Right atrium auricular region (tissue), 2 donors: Measurements from ENCODE around the gene SLC18A3. TPM values are rescaled to one million over a fixed set of nuclear protein-coding genes. Genes with fewer than 3 reads are reported as not detected.
A peak's percentile ranks its signal among the peaks of the same experiment; 100 is the strongest.

Source experiments
- DNase-seq: peaks from one replicate; pipeline ENCODE4 v3.0.0-alpha.2; 2019; ENCODE audit warnings: low spot score
- H3K27ac ChIP-seq, 2 donors: fragments of 200-600 bp; sonication (generic); 1 replicate in 1 of 2; 2 replicates in 1 of 2; pipeline ENCODE4 v1.5.1; 2016 to 2019
- H3K27me3 ChIP-seq, 2 donors: fragments of 200-600 bp; sonication (generic); one replicate each; pipeline versions ENCODE4 v1.5.1 to v1.6.0; 2017 to 2019
- H3K36me3 ChIP-seq: fragments of 200-600 bp; sonication (generic); one replicate; pipeline ENCODE4 v1.5.1; 2016
- H3K4me1 ChIP-seq, 2 donors: fragments of 200-600 bp; sonication (generic); one replicate each; pipeline versions ENCODE4 v1.5.1 to v1.6.0; 2017 to 2019
- H3K4me3 ChIP-seq, 2 donors: fragments of 200-600 bp; sonication (generic); 1 replicate in 1 of 2; 2 replicates in 1 of 2; pipeline ENCODE4 v1.5.1; 2017 to 2019; ENCODE audit warnings: mild to moderate bottlenecking in 1 of 2, moderate library complexity in 1 of 2
- H3K9me3 ChIP-seq, 2 donors: fragments of 200-600 bp; sonication (generic); one replicate each; pipeline ENCODE4 v1.5.1; 2019
- total RNA-seq, 2 donors: library from RNA; depleted of rRNA; stranded (reverse); fragments of >200 nt; gene quantifications; one replicate each; pipeline ENCODE4 v1.1.0, GENCODE V29; 2016
- TF ChIP-seq, protein P1 (sequence below), 2 donors: fragments of 200-600 bp; sonication (generic); IDR thresholded peaks; one replicate each; pipeline ENCODE4 v1.5.1; 2019; ENCODE audit warnings: antibody characterized with exemption in 2 of 2

SLC18A3 gene
- total RNA-seq, 2 donors from 2014 or later = not detected

DNA sequence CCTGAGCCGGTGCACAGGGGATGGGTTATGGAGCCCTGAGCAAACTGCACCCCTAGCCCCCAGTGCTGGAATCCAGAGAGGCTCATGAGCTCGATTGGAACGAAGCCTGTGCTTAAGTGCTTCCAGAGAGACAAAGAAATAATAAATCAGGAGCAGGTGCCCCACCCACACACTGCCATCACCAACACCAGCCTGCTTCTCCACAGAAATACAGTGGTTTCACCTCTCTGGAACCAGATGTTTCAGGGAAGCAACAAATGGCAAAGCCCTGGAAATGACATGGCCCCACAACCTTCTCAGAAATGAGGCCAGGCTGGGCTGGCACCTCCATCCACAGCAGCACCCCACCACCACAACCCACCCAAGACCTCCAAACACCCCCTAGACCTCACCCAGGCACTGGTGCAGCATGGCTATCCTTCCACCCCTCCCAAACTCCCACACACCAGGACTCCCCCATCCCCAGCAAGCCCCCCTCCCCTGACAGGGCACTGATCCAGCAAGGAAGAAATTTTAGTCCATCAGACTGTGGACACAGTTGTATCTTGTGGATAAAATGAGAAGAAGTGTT lies 4.1 kb upstream of the SLC18A3 start:
- TF ChIP-seq, protein P1, sequence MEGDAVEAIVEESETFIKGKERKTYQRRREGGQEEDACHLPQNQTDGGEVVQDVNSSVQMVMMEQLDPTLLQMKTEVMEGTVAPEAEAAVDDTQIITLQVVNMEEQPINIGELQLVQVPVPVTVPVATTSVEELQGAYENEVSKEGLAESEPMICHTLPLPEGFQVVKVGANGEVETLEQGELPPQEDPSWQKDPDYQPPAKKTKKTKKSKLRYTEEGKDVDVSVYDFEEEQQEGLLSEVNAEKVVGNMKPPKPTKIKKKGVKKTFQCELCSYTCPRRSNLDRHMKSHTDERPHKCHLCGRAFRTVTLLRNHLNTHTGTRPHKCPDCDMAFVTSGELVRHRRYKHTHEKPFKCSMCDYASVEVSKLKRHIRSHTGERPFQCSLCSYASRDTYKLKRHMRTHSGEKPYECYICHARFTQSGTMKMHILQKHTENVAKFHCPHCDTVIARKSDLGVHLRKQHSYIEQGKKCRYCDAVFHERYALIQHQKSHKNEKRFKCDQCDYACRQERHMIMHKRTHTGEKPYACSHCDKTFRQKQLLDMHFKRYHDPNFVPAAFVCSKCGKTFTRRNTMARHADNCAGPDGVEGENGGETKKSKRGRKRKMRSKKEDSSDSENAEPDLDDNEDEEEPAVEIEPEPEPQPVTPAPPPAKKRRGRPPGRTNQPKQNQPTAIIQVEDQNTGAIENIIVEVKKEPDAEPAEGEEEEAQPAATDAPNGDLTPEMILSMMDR (IDR thresholded peaks at IDR 0.05) = no peak
- Histone ChIP-seq H3K4me3 (no peak overlapping the region), H3K27ac (no peak overlapping the region), H3K9me3 (no peaks in the 10 kb centered on the region), H3K36me3 (no peaks in the 10 kb centered on the region), H3K27me3 (peaks cover 21 to 28% of the 10 kb centered on the region in 2 donors), H3K4me1 (peaks cover 0 to 26% of the 10 kb centered on the region in 2 donors)
- DNase-seq = no peak

DNA sequence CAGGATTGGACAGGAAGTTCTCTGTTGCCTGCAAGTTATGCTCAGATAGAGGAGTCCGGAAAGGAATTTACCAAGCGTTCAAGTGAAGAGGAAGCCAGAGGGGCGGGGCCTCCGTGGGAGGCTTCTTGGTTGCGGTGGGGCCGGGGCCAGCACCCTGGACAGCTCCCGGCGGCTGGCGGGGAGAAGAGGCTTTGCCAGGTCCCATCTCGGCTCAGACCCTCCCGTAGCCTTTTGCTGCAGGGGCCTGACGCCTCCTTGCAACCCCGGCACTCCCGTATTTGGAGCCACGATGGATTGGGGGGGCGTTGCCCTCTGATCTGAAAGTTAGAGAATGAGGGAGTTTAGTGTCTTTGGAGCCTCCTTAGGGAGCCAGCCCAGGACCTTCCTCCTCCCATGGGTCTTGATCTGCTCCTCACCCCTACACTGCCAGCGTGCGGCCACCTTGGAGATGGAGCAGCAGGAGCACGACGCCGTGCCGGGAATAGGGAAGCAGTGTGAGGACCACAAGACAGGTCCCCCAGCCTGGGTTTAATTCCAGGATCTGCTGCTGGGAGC lies 3.1 kb upstream of the SLC18A3 start:
- DNase-seq = no peak
- H3K27me3 ChIP-seq = peaks cover 29 to 34% of the 10 kb centered on the region in 2 donors
- H3K9me3 ChIP-seq = no peaks in the 10 kb centered on the region
- H3K36me3 ChIP-seq = no peaks in the 10 kb centered on the region
- TF ChIP-seq, protein P1 (IDR thresholded peaks at IDR 0.05) = no peak
- peaks cover 0 to 36% of the 10 kb centered on the region in 2 donors for H3K4me1 ChIP-seq
- H3K4me3 ChIP-seq = no peak overlapping the region
- no peak overlapping the region for H3K27ac ChIP-seq

DNA sequence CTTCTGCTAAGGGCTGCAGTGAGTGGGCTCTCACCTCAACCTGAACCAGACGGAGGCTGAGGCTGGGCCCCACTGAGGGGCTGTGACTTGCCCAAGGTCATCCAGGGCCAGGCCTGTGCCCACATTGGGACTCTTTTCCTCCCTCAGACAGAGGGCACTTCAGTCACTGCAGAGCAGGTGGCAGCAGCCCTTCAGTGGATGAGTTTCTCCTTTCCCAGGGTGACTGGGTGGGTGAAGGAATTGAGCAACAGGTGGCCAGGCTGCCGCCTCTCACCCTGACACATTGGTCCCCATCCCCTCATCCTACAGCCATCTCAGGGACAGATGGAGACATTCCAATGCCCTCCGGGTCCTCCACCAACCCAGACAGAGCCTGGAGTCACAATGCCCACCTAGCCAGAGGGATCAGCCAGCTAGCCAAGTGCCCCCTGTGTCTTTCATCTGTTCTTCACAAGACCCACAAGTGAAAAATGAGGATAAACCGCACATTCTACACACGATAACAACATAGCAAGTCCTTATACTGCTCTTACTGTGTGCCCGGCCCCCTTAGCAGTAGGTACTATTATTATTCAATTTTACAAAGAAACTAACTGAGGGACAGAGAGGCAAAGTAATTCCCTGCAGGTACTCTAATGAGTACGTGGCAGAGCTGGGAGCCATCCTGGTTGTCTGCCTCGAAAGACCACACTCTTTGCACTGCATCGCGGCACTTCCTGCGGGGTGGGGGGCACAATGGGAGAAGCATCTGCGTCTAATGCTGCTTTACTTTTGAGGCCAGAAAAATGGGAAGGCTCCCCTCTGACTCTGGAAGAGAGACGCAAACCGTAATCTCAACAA lies 1.7 kb upstream of the SLC18A3 start:
- H3K36me3 ChIP-seq = no peaks in the 10 kb centered on the region
- peaks cover 28 to 47% of the 10 kb centered on the region in 2 donors for H3K27me3 ChIP-seq
- no peaks in the 10 kb centered on the region for H3K9me3 ChIP-seq
- H3K4me1 ChIP-seq = peaks cover 0 to 37% of the 10 kb centered on the region in 2 donors
- no peak overlapping the region for H3K27ac ChIP-seq
- DNase-seq = no peak
- H3K4me3 ChIP-seq = no peak overlapping the region
- TF ChIP-seq, protein P1 (IDR thresholded peaks at IDR 0.05) = no peak

DNA sequence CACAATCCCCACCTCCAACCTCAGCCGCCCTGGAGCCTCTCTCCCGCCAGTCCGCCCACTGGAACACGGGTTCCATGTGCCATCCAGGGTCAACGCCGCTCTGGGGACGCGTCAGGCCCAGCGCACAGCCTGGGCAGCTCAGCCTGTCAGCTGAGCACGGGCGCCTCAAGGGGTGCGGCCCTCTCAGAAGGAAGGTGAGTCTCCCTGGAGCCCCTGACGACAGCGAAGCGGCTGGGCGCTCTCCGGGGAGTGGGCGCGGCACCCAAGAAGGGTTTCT lies 1.2 kb upstream of the SLC18A3 start:
- DNase-seq = no peak

DNA sequence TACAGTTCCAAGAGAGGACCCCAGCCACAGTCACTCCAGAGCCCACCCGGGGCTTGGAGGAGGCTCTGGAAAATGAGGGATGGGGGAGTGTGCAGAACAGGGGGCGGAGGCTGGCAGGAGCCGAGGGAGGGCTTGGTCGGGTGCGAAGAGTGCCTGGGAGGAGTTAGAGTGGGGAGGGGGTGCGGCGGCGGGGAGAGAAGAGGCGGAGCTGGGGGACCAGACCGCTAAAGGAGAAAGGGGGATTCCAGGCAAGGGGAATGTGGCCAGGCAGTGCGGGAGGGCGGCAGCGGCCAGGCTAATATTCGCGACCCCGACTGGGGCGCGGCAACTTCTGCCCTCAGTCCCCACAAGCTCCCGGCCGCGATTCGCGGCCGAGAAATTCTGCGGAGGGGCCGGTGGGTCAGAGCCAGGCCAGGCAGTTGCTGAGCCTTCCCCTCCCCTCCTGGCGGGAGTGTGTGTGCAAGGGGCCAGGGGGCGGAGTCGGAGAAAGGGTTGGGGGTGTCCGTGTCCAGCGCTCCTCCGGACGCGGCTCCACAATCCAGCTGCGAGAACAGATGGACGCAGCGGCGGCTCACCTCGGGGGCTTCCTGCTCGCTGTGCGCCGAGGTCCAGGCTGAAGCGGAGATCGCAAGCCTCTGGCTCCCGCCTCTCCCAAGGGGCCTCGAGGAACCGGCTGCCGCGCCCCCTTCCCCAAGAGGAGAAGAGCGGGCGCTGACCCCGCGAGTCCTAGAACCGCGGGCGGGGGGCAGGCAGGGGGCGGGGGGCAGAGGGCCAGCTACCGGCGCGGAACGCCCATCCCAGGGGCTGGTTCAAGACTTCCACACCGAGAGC lies 612 bp upstream of the SLC18A3 start:
- H3K4me3 ChIP-seq = peak overlapping the region in 1 of 2 donors; percentile 20
- no peaks in the 10 kb centered on the region for H3K9me3 ChIP-seq
- DNase-seq = no peak
- H3K4me1 ChIP-seq = peaks cover 0 to 37% of the 10 kb centered on the region in 2 donors
- H3K27ac ChIP-seq = no peak overlapping the region
- H3K36me3 ChIP-seq = no peaks in the 10 kb centered on the region
- peaks cover 28 to 55% of the 10 kb centered on the region in 2 donors for H3K27me3 ChIP-seq
- TF ChIP-seq, protein P1 (IDR thresholded peaks at IDR 0.05) = no peak

More for the DNA sequence above, 1.2 kb upstream of the SLC18A3 start:
- peaks cover 0 to 37% of the 10 kb centered on the region in 2 donors for H3K4me1 ChIP-seq
- TF ChIP-seq, protein P1 (IDR thresholded peaks at IDR 0.05) = no peak
- H3K36me3 ChIP-seq = no peaks in the 10 kb centered on the region
- peaks cover 28 to 50% of the 10 kb centered on the region in 2 donors for H3K27me3 ChIP-seq
- H3K4me3 ChIP-seq = no peak overlapping the region
- H3K27ac ChIP-seq = no peak overlapping the region
- no peaks in the 10 kb centered on the region for H3K9me3 ChIP-seq
